ENCODE data around the gene ZNF337.

DNA sequence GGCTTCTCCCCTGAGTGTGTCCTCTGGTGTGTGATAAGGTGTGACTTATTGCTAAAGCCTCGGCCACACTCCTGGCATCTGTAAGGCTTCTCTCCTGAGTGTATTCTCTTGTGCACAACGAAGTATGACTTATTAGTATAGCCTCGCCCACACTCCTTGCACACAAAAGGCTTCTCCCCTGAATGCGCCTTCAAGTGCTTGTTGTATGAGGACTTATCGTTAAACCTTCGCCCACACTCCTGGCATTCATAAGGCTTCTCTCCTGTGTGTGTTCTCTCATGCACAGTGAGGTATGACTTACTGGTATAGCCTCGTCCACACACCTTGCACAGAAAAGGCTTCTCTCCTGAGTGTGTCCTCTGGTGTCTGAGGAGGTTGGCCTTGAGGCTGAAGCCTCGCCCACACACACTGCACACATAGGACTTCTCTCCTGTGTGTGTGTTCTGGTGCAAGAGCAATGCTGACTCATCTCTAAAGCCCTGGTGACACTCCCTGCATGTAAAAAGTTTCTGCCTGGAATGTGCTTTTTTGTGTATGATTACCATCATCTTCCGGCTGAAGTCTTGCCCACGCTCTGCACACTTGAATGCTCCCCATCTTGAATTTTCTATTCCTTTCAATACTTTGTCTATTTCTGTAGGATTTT lies 20.4 kb downstream of the ZNF337 start:
- TF ChIP-seq EP300 (IDR thresholded peaks at IDR 0.05; ENCODE audit: borderline replicate concordance) (no peak), MAX (IDR thresholded peaks at IDR 0.05) (no peak), NFIC (IDR thresholded peaks at IDR 0.05) (no peak), TEAD4 (IDR thresholded peaks at IDR 0.05) (no peak), FOXM1 (IDR thresholded peaks at IDR 0.05; ENCODE audit: borderline replicate concordance, low read depth) (no peak), REST (IDR thresholded peaks at IDR 0.05; ENCODE audit: low read depth) (no peak), TAF1 (IDR thresholded peaks at IDR 0.05; ENCODE audit: low read depth) (no peak), EGR1 (IDR thresholded peaks at IDR 0.05) (no peak), YY1 (IDR thresholded peaks at IDR 0.05; ENCODE audit: low read depth) (no peak), CREB1 (IDR thresholded peaks at IDR 0.05; ENCODE audit: low read depth) (no peak), RAD21 (IDR thresholded peaks at IDR 0.05; ENCODE audit: low read depth) (no peak)
- TF ChIP-seq, protein P1, sequence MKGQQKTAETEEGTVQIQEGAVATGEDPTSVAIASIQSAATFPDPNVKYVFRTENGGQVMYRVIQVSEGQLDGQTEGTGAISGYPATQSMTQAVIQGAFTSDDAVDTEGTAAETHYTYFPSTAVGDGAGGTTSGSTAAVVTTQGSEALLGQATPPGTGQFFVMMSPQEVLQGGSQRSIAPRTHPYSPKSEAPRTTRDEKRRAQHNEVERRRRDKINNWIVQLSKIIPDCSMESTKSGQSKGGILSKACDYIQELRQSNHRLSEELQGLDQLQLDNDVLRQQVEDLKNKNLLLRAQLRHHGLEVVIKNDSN (IDR thresholded peaks at IDR 0.05), result no peak
